Naive thymus-derived CD4-positive, alpha-beta T cell (primary cell): ENCODE measurements around the gene POTEJ. TPM values are rescaled to one million over a fixed set of nuclear protein-coding genes. Genes with fewer than 3 reads are reported as not detected.
"Not testable (repeated sequence)": the region's sequence is repeated elsewhere in the genome, so short reads cannot be mapped to it uniquely, and the experiment has no call there.

Source experiments
- ATAC-seq: fragments of 150-1000 bp; cut with Tn5 transposase; 2 replicates; pipeline ENCODE4 v1.10.0; 2021; ENCODE audit warnings: mild to moderate bottlenecking, moderate library complexity
- CTCF ChIA-PET: fragments of 350-600 bp; sonication (Branson Sonifier 250); formaldehyde crosslinking; loops from one replicate; lab custom pipeline; 2021; ENCODE audit warnings: antibody characterized with exemption; lab: Charles Lee
- POLR2A ChIA-PET: fragments of 350-600 bp; sonication (Branson Sonifier 250); formaldehyde crosslinking; loops from one replicate; lab custom pipeline; 2021; ENCODE audit warnings: antibody characterized with exemption, inconsistent platforms; lab: Charles Lee
- DNase-seq, 9 donors: peaks; one replicate each; pipeline versions ENCODE4 v3.0.0 to v3.0.0-alpha.2; 2020 to 2022; ENCODE audit warnings: mixed read lengths in 1 of 9
- H3K27ac ChIP-seq: one replicate; pipeline ENCODE4 v1.7.0; 2013; ENCODE audit warnings: mild to moderate bottlenecking, low read depth, low read length, moderate library complexity
- H3K27me3 ChIP-seq, 2 donors: one replicate each; pipeline ENCODE4 v1.7.0; 2013; ENCODE audit warnings: low read length in 2 of 2, mild to moderate bottlenecking in 2 of 2, moderate library complexity in 2 of 2; ENCODE audit not compliant: control insufficient read depth in 2 of 2, insufficient read depth in 2 of 2
- H3K36me3 ChIP-seq, 3 experiments: 1 replicate in 2 of 3; 2 replicates in 1 of 3; pipeline ENCODE4 v1.7.0; 2013; ENCODE audit warnings: low read length in 3 of 3, mild to moderate bottlenecking in 3 of 3, moderate library complexity in 1 of 3; ENCODE audit not compliant: insufficient read depth in 3 of 3, control insufficient read depth in 2 of 3
- H3K4me1 ChIP-seq, 2 donors: one replicate each; pipeline ENCODE4 v1.7.0; 2013; ENCODE audit warnings: low read length in 2 of 2, mild to moderate bottlenecking in 2 of 2, moderate library complexity in 1 of 2; ENCODE audit not compliant: control insufficient read depth in 2 of 2, insufficient read depth in 2 of 2
- H3K4me3 ChIP-seq: 2 replicates; pipeline ENCODE4 v1.7.0; 2013; ENCODE audit warnings: mild to moderate bottlenecking, low read length
- H3K9me3 ChIP-seq, 3 experiments: 1 replicate in 2 of 3; 2 replicates in 1 of 3; pipeline ENCODE4 v1.7.0; 2013; ENCODE audit warnings: low read length in 3 of 3; ENCODE audit not compliant: control insufficient read depth in 2 of 3
- H3K27ac Mint-ChIP-seq, 9 donors: one replicate each; pipeline ENCODE4 v1.8.0; 2020 to 2022; ENCODE audit warnings: mixed read lengths in 9 of 9, mild to moderate bottlenecking in 8 of 9, moderate library complexity in 5 of 9, inconsistent platforms in 2 of 9
- H3K27me3 Mint-ChIP-seq, 5 donors: one replicate each; pipeline ENCODE4 v1.8.0; 2021 to 2022; ENCODE audit warnings: mixed read lengths in 5 of 5, mild to moderate bottlenecking in 1 of 5
- H3K36me3 Mint-ChIP-seq, 5 donors: one replicate each; pipeline ENCODE4 v1.8.0; 2020 to 2022; ENCODE audit warnings: mixed read lengths in 5 of 5, mild to moderate bottlenecking in 3 of 5, inconsistent platforms in 1 of 5
- H3K4me1 Mint-ChIP-seq, 7 donors: one replicate each; pipeline ENCODE4 v1.8.0; 2020 to 2022; ENCODE audit warnings: mixed read lengths in 7 of 7, mild to moderate bottlenecking in 3 of 7, inconsistent platforms in 1 of 7
- H3K4me3 Mint-ChIP-seq, 10 donors: one replicate each; pipeline ENCODE4 v1.8.0; 2020 to 2022; ENCODE audit warnings: mild to moderate bottlenecking in 10 of 10, mixed read lengths in 10 of 10, moderate library complexity in 6 of 10, inconsistent platforms in 2 of 10
- H3K9me3 Mint-ChIP-seq, 11 donors: one replicate each; pipeline ENCODE4 v1.8.0; 2020 to 2022; ENCODE audit warnings: mixed read lengths in 11 of 11, mild to moderate bottlenecking in 4 of 11, inconsistent platforms in 1 of 11, moderate library complexity in 1 of 11
- intact Hi-C, 2 donors: fragments of 100-400 bp; cut with micrococcal nuclease; formaldehyde crosslinking; loops; one replicate each; pipeline ENCODE4 v1.15.1; 2023
- polyA plus RNA-seq, 2 donors: library from polyadenylated mRNA; unstranded; fragments of 300-500 nt; fragmentation: Illumina TruSeq; gene quantifications; one replicate each; pipeline ENCODE4 v1.2.3, GENCODE V29; 2021
- total RNA-seq, 6 experiments: library from RNA in 5 of 6; stranded (reverse) in 5 of 6; gene quantifications; 1 replicate in 5 of 6; 2 replicates in 1 of 6; pipeline ENCODE4 v1.2.3 and lab custom pipeline; 2021 to 2026

Gene POTEJ
- total and polyA plus RNA-seq, 7 experiments from 2014 or later: not detected

- H3K27me3 ChIP-seq, H3K27ac ChIP-seq, H3K36me3 ChIP-seq, H3K9me3 ChIP-seq, H3K4me3 ChIP-seq, H3K4me1 ChIP-seq, H3K27me3 Mint-ChIP-seq, POLR2A ChIA-PET, CTCF ChIA-PET, H3K4me1 Mint-ChIP-seq, H3K9me3 Mint-ChIP-seq, DNase-seq, intact Hi-C loops, ATAC-seq, H3K27ac Mint-ChIP-seq, H3K36me3 Mint-ChIP-seq: not testable (repeated sequence)
- H3K4me3 Mint-ChIP-seq: peak overlapping the region in 1 of 10 donors; percentile 26
Measured at GRCh38 chr2:130693474-130693873, 82.2 kb downstream of the POTEJ start.

GRCh38 chr2:130703250-130703649 is 92.0 kb downstream of the POTEJ start:
- DNase-seq, ATAC-seq, H3K9me3 ChIP-seq, H3K4me3 ChIP-seq, H3K4me1 Mint-ChIP-seq, H3K36me3 Mint-ChIP-seq, CTCF ChIA-PET, H3K4me1 ChIP-seq, H3K27me3 ChIP-seq, H3K27ac ChIP-seq, intact Hi-C loops, H3K27ac Mint-ChIP-seq, POLR2A ChIA-PET, H3K9me3 Mint-ChIP-seq, H3K4me3 Mint-ChIP-seq, H3K27me3 Mint-ChIP-seq, H3K36me3 ChIP-seq: not testable (repeated sequence)

Other genes starting within 250 kb of the POTEJ start
- not detected for gene POTEI, start 102.1 kb upstream of the POTEJ start, total RNA-seq
- not detected for gene POTEI, start 102.1 kb upstream of the POTEJ start, polyA plus RNA-seq
- gene CFC1B, start 90.2 kb upstream of the POTEJ start, total RNA-seq: not detected
- not detected for gene CFC1B, start 90.2 kb upstream of the POTEJ start, polyA plus RNA-seq
- gene CFC1, start 11.9 kb upstream of the POTEJ start, total RNA-seq: not detected
- not detected for gene CFC1, start 11.9 kb upstream of the POTEJ start, polyA plus RNA-seq
- not detected for gene GPR148, start 117.6 kb downstream of the POTEJ start, total RNA-seq
- not detected for gene GPR148, start 117.6 kb downstream of the POTEJ start, polyA plus RNA-seq
- not detected for gene AMER3, start 144.1 kb downstream of the POTEJ start, total RNA-seq
- not detected for gene AMER3, start 144.1 kb downstream of the POTEJ start, polyA plus RNA-seq
- 1 to 10 TPM in 4 of 5 experiments, not detected in 1; 2.0 to 4.4 (median 3.0) TPM for gene ARHGEF4, start 225.5 kb downstream of the POTEJ start, total RNA-seq
- 1 to 10 TPM; 2.6 to 3.5 TPM for gene ARHGEF4, start 225.5 kb downstream of the POTEJ start, polyA plus RNA-seq